Liver (tissue), 9 donors: ENCODE measurements around the gene IFI35. TPM values are rescaled to one million over a fixed set of nuclear protein-coding genes. Genes with fewer than 3 reads are reported as not detected.
A peak's percentile ranks its signal among the peaks of the same experiment; 100 is the strongest.

Experiments used
- DNase-seq: peaks from one replicate; pipeline ENCODE4 v3.0.0-alpha.2; 2017; ENCODE audit warnings: low spot score
- H3K27ac ChIP-seq, 2 donors: one replicate each; pipeline ENCODE4 v1.7.0; 2013; ENCODE audit warnings: inconsistent platforms in 2 of 2, low read length in 2 of 2, control low read depth in 1 of 2, low read depth in 1 of 2, mild to moderate bottlenecking in 1 of 2
- H3K27me3 ChIP-seq, 4 donors: one replicate each; pipeline versions ENCODE4 v1.6.1 to v1.7.0; 2013; ENCODE audit warnings: low read length in 3 of 4, inconsistent platforms in 1 of 4, mild to moderate bottlenecking in 1 of 4, moderate library complexity in 1 of 4; ENCODE audit not compliant: control insufficient read depth in 4 of 4, insufficient read depth in 4 of 4
- H3K36me3 ChIP-seq, 4 donors: one replicate each; pipeline versions ENCODE4 v1.6.1 to v1.7.0; 2013; ENCODE audit warnings: low read length in 3 of 4, mild to moderate bottlenecking in 3 of 4, low read depth in 1 of 4, moderate library complexity in 1 of 4; ENCODE audit not compliant: control insufficient read depth in 4 of 4, insufficient read depth in 3 of 4
- H3K4me1 ChIP-seq, 4 donors: one replicate each; pipeline versions ENCODE4 v1.6.1 to v1.7.0; 2013; ENCODE audit warnings: low read length in 3 of 4, mild to moderate bottlenecking in 3 of 4, moderate library complexity in 1 of 4; ENCODE audit not compliant: control insufficient read depth in 4 of 4, insufficient read depth in 4 of 4
- H3K4me3 ChIP-seq, 3 donors: one replicate each; pipeline versions ENCODE4 v1.6.1 to v1.7.0; 2013; ENCODE audit warnings: low read length in 3 of 3, control low read depth in 1 of 3, low read depth in 1 of 3, mild to moderate bottlenecking in 1 of 3
- H3K9ac ChIP-seq, 2 donors: one replicate each; pipeline ENCODE4 v1.7.0; 2013; ENCODE audit warnings: low read length in 2 of 2, mild to moderate bottlenecking in 2 of 2, moderate library complexity in 2 of 2, control low read depth in 1 of 2, low read depth in 1 of 2
- H3K9me3 ChIP-seq, 4 donors: one replicate each; pipeline versions ENCODE4 v1.6.1 to v1.7.0; 2013; ENCODE audit warnings: low read length in 3 of 4; ENCODE audit not compliant: control insufficient read depth in 4 of 4
- CTCF ChIP-seq: fragments of 150-350 bp; IDR thresholded peaks from 2 replicates; pipeline ENCODE4 v1.5.1; 2017; ENCODE audit warnings: improper control_type of control experiment, low read depth, low read length; ENCODE audit not compliant: missing input control
- EGR1 ChIP-seq, 2 donors: IDR thresholded peaks; 2 replicates each; pipeline ENCODE4 v1.6.1; 2016 to 2018; ENCODE audit warnings: antibody characterized with exemption in 2 of 2, low read depth in 2 of 2
- FOXA1 ChIP-seq: IDR thresholded peaks from 2 replicates; pipeline ENCODE4 v1.6.1; 2016; ENCODE audit warnings: antibody characterized with exemption
- FOXA2 ChIP-seq: IDR thresholded peaks from 2 replicates; pipeline ENCODE4 v1.6.1; 2016; ENCODE audit warnings: antibody characterized with exemption
- GABPA ChIP-seq, 2 donors: IDR thresholded peaks in 1 of 2; conservative IDR thresholded peaks in 1 of 2; 2 replicates each; pipeline ENCODE4 v1.6.1; 2016; ENCODE audit warnings: antibody characterized with exemption in 2 of 2, mild to moderate bottlenecking in 1 of 2, moderate library complexity in 1 of 2
- HNF4A ChIP-seq, 2 donors: conservative IDR thresholded peaks; 2 replicates each; pipeline ENCODE4 v1.6.1; 2016; ENCODE audit warnings: antibody characterized with exemption in 2 of 2, mild to moderate bottlenecking in 2 of 2
- HNF4G ChIP-seq: IDR thresholded peaks from 2 replicates; pipeline ENCODE4 v1.6.1; 2016; ENCODE audit warnings: antibody characterized with exemption
- JUND ChIP-seq, 2 donors: IDR thresholded peaks; 2 replicates each; pipeline ENCODE4 v1.6.1; 2016; ENCODE audit warnings: antibody characterized with exemption in 2 of 2
- MAX ChIP-seq: IDR thresholded peaks from 2 replicates; pipeline ENCODE4 v1.6.1; 2016; ENCODE audit warnings: antibody characterized with exemption
- NR2F2 ChIP-seq: IDR thresholded peaks from 2 replicates; pipeline ENCODE4 v1.6.1; 2016; ENCODE audit warnings: antibody characterized with exemption
- RAD21 ChIP-seq, 2 donors: IDR thresholded peaks; 2 replicates each; pipeline ENCODE4 v1.6.1; 2016; ENCODE audit warnings: antibody characterized with exemption in 2 of 2, mild to moderate bottlenecking in 2 of 2
- REST ChIP-seq: IDR thresholded peaks from 2 replicates; pipeline ENCODE4 v1.6.1; 2016; ENCODE audit warnings: antibody characterized with exemption, mild to moderate bottlenecking
- RXRA ChIP-seq, 2 donors: IDR thresholded peaks; 2 replicates each; pipeline ENCODE4 v1.6.1; 2017 to 2018; ENCODE audit warnings: antibody characterized with exemption in 2 of 2, mild to moderate bottlenecking in 1 of 2
- SP1 ChIP-seq: IDR thresholded peaks from 2 replicates; pipeline ENCODE4 v1.6.1; 2018; ENCODE audit warnings: antibody characterized with exemption, mild to moderate bottlenecking
- TAF1 ChIP-seq: conservative IDR thresholded peaks from 2 replicates; pipeline ENCODE4 v1.6.1; 2016; ENCODE audit warnings: antibody characterized with exemption, mild to moderate bottlenecking
- YY1 ChIP-seq: IDR thresholded peaks from 2 replicates; pipeline ENCODE4 v1.6.1; 2016; ENCODE audit warnings: antibody characterized with exemption, mild to moderate bottlenecking
- WGBS: extraction: QIAGEN DNeasy Blood & Tissue Kit; methylation state at CpG from one replicate; pipeline ENCODE4 v1.1.7; 2013; 5-methylcytosine and 5-hydroxymethylcytosine counted together
- polyA plus RNA-seq, 2 donors: library from polyadenylated mRNA; stranded (reverse) in 1 of 2; unstranded in 1 of 2; fragments of 200-250 nt in 1 of 2; fragments of >200 nt in 1 of 2; fragmentation: Nextera tagmentation in 1 of 2; extraction: Ambion mirVana in 1 of 2; gene quantifications; one replicate each; pipeline versions ENCODE4 v1.2.1 to v1.2.3, GENCODE V29; 2013 to 2015
- total RNA-seq, 2 donors: library from RNA; depleted of rRNA; stranded (reverse); fragments of >200 nt; gene quantifications; one replicate each; pipeline ENCODE4 v1.2.3, GENCODE V29; 2014
- TF ChIP-seq, protein P1 (sequence below): IDR thresholded peaks from 2 replicates; pipeline ENCODE4 v1.6.1; 2016; ENCODE audit warnings: antibody characterized with exemption
- TF ChIP-seq, protein P2 (sequence below): IDR thresholded peaks from 2 replicates; pipeline ENCODE4 v1.6.1; 2016; ENCODE audit warnings: antibody characterized with exemption
- donor health status: healthy.
- donor health status: healthy.
- donor health status: healthy.
- donor health status: healthy.
- donor health status: healthy.

Gene IFI35
- total and polyA plus RNA-seq, 4 donors, result 11.9 to 34.6 (median 22.0) TPM

GRCh38 chr17:43034894-43035293 lies 28.3 kb downstream of the IFI35 start (continued):
- TF ChIP-seq TAF1 (no peak), JUND (IDR thresholded peaks at IDR 0.05) (no peak), YY1 (no peak), GABPA (IDR thresholded peaks at IDR 0.05 in 1 of 2, conservative IDR thresholded peaks at IDR 0.05 in 1 of 2) (no peak), HNF4G (no peak)

- no peak for DNase-seq
- Histone ChIP-seq H3K4me3 (no peak overlapping the region), H3K27me3 (no peaks in the 10 kb centered on the region), H3K36me3 (no peaks in the 10 kb centered on the region), H3K9ac (no peak overlapping the region), H3K27ac (peak overlapping the region in 1 of 2 donors; percentile 10), H3K4me1 (peaks cover 5 to 32% (median 28%) of the 10 kb centered on the region in 4 donors), H3K9me3 (no peaks in the 10 kb centered on the region)
- TF ChIP-seq EGR1 (IDR thresholded peaks at IDR 0.05; ENCODE audit: low read depth in 2 of 2), result no peak
- WGBS, result 93% methylated on average over 2 of the region's 2 CpGs
Measured at GRCh38 chr17:43039646-43040045, 33.1 kb downstream of the IFI35 start.

- TF ChIP-seq FOXA2 (peak; percentile 92), REST (peak; percentile 53), FOXA1 (peak; percentile 83), MAX (peak; percentile 51), YY1 (peak; percentile 85), EGR1 (IDR thresholded peaks at IDR 0.05; ENCODE audit: low read depth in 2 of 2) (peak in 1 of 2 donors; percentile 41), TAF1 (peak; percentile 21), GABPA (IDR thresholded peaks at IDR 0.05 in 1 of 2, conservative IDR thresholded peaks at IDR 0.05 in 1 of 2) (peak in 1 of 2 donors; percentile 43), RXRA (IDR thresholded peaks at IDR 0.05) (peak; percentile 64 to 80), HNF4G (no peak), NR2F2 (peak; percentile 10), RAD21 (IDR thresholded peaks at IDR 0.05) (peak; percentile 50 to 67), SP1 (peak; percentile 71), CTCF (no peak), JUND (IDR thresholded peaks at IDR 0.05) (peak in 1 of 2 donors; percentile 55), HNF4A (conservative IDR thresholded peaks at IDR 0.05) (peak; percentile 62 to 66)
- TF ChIP-seq, protein P1, sequence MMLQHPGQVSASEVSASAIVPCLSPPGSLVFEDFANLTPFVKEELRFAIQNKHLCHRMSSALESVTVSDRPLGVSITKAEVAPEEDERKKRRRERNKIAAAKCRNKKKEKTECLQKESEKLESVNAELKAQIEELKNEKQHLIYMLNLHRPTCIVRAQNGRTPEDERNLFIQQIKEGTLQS, result peak; percentile 43
- TF ChIP-seq, protein P2, sequence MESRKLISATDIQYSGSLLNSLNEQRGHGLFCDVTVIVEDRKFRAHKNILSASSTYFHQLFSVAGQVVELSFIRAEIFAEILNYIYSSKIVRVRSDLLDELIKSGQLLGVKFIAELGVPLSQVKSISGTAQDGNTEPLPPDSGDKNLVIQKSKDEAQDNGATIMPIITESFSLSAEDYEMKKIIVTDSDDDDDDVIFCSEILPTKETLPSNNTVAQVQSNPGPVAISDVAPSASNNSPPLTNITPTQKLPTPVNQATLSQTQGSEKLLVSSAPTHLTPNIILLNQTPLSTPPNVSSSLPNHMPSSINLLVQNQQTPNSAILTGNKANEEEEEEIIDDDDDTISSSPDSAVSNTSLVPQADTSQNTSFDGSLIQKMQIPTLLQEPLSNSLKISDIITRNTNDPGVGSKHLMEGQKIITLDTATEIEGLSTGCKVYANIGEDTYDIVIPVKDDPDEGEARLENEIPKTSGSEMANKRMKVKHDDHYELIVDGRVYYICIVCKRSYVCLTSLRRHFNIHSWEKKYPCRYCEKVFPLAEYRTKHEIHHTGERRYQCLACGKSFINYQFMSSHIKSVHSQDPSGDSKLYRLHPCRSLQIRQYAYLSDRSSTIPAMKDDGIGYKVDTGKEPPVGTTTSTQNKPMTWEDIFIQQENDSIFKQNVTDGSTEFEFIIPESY, result peak; percentile 65
- H3K27me3 ChIP-seq, result no peaks in the 10 kb centered on the region
- no peak overlapping the region for H3K9ac ChIP-seq
- WGBS, result 22% methylated on average over 2 of the region's 2 CpGs
- H3K9me3 ChIP-seq, result no peaks in the 10 kb centered on the region
- peaks cover 5 to 32% (median 28%) of the 10 kb centered on the region in 4 donors for H3K4me1 ChIP-seq
- peak overlapping the region; percentile 21 to 66 for H3K27ac ChIP-seq
- H3K36me3 ChIP-seq, result no peaks in the 10 kb centered on the region
- DNase-seq, result no peak
- no peak overlapping the region for H3K4me3 ChIP-seq
Measured at GRCh38 chr17:43040655-43041054, 34.1 kb downstream of the IFI35 start.
